ENCODE measurements around the gene ZNFX1.

The ZNFX1 gene

GRCh38 chr20:49282584-49283171 is 4.8 kb upstream of the ZNFX1 start:
- Histone ChIP-seq H3K27ac (ENCODE audit: low read length) (no peak overlapping the region), H3K4me2 (ENCODE audit: insufficient read depth, low read length) (peak overlapping the region; percentile 93), H3K27me3 (ENCODE audit: insufficient read depth, low read length, poor library complexity) (no peaks in the 10 kb centered on the region), H3K36me3 (ENCODE audit: insufficient read depth, low read length) (peaks cover 93% of the 10 kb centered on the region), H4K20me1 (ENCODE audit: insufficient read depth, low read length) (peaks cover 76% of the 10 kb centered on the region), H2AFZ (ENCODE audit: low read depth, low read length) (no peak overlapping the region), H3K9me3 (ENCODE audit: insufficient read depth, low read length, severe bottlenecking) (peaks cover 68% of the 10 kb centered on the region), H3K79me2 (ENCODE audit: insufficient read depth, low read length) (peaks cover 94% of the 10 kb centered on the region), H3K4me3 (ENCODE audit: low read depth in 1 of 2, low read length in 2 of 2) (peak overlapping the region in 1 of 2 experiments; percentile 81; a peak in 2 of 4 replicates), H3K9ac (ENCODE audit: low read depth, low read length) (no peak overlapping the region), H3K4me1 (ENCODE audit: insufficient read depth, low read length) (peaks cover 74% of the 10 kb centered on the region)
- ATAC-seq (ENCODE audit: insufficient read depth, low read depth) (no peak), DNase-seq (no peak)
- TF ChIP-seq CTCF (IDR thresholded peaks at IDR 0.05; ENCODE audit: borderline replicate concordance, extremely low read depth, low read length, poor library complexity, severe bottlenecking): peak; percentile 12
- no peak for TF ChIP-seq EZH2 (IDR thresholded peaks at IDR 0.05; ENCODE audit: borderline replicate concordance, low read depth, low read length, severe bottlenecking)

GRCh38 chr20:49281913-49282467 is 4.1 kb upstream of the ZNFX1 start:
- H3K9ac ChIP-seq (ENCODE audit: low read depth, low read length): no peak overlapping the region
- peaks cover 70% of the 10 kb centered on the region for H4K20me1 ChIP-seq (ENCODE audit: insufficient read depth, low read length)

DNA sequence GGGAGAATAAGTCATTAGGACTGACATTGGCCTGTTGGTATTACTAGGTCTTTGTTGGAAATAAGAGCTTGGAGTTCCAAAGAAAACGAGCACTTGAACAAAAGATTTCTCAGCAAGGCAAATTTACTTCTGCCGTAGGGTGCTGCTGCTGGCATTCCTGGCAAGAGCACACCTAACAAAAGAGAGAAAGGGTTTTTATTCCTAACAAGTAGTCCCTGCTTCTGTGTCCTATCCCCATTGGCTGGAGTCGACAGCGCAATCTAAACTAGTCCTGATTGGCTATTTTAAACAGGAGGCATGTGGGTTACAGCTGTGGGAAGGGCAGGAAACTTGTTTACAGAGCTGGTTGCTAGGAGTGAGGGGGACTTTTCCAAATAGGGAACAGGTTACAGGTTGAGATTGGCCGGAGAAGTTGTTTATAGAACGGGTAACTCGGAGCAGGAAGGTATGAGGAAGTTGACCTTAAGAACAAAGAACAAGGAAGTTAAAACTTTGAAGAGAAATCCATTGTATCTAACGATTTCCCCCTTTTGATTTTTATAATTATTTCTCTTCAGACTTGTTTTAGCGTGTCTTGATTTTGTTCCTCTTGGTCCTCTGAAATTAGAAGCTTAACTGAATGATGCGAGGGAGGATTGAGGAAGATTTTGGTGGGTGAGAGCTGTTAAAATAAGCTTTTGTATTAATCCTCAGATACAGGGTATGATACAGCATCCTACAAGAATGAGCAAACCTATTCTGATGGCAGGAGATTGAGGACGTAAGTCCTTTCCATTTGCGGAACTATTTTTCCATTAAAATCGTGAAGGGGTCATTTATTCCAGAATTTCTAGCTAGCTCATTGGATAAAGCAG is 3.4 kb upstream of the ZNFX1 start:
- Histone ChIP-seq H3K27ac (ENCODE audit: low read length) (no peak overlapping the region), H3K4me3 (ENCODE audit: low read depth in 1 of 2, low read length in 2 of 2) (peak overlapping the region; percentile 3 to 81; a peak in 3 of 4 replicates), H3K4me2 (ENCODE audit: insufficient read depth, low read length) (peak overlapping the region; percentile 93), H3K79me2 (ENCODE audit: insufficient read depth, low read length) (peaks cover 94% of the 10 kb centered on the region), H3K36me3 (ENCODE audit: insufficient read depth, low read length) (peaks cover 83% of the 10 kb centered on the region), H2AFZ (ENCODE audit: low read depth, low read length) (no peak overlapping the region), H3K9me3 (ENCODE audit: insufficient read depth, low read length, severe bottlenecking) (peaks cover 56% of the 10 kb centered on the region), H3K27me3 (ENCODE audit: insufficient read depth, low read length, poor library complexity) (no peaks in the 10 kb centered on the region), H3K9ac (ENCODE audit: low read depth, low read length) (no peak overlapping the region), H4K20me1 (ENCODE audit: insufficient read depth, low read length) (peaks cover 63% of the 10 kb centered on the region), H3K4me1 (ENCODE audit: insufficient read depth, low read length) (peaks cover 77% of the 10 kb centered on the region)
- no peak for DNase-seq
- TF ChIP-seq CTCF (IDR thresholded peaks at IDR 0.05; ENCODE audit: borderline replicate concordance, extremely low read depth, low read length, poor library complexity, severe bottlenecking) (no peak), EZH2 (IDR thresholded peaks at IDR 0.05; ENCODE audit: borderline replicate concordance, low read depth, low read length, severe bottlenecking) (no peak)
- no peak for ATAC-seq (ENCODE audit: insufficient read depth, low read depth)

More at GRCh38 chr20:49281913-49282467, 4.1 kb upstream of the ZNFX1 start:
- DNase-seq (no peak), ATAC-seq (ENCODE audit: insufficient read depth, low read depth) (no peak)
- no peak overlapping the region for H3K27ac ChIP-seq (ENCODE audit: low read length)
- peaks cover 90% of the 10 kb centered on the region for H3K36me3 ChIP-seq (ENCODE audit: insufficient read depth, low read length)
- TF ChIP-seq EZH2 (IDR thresholded peaks at IDR 0.05; ENCODE audit: borderline replicate concordance, low read depth, low read length, severe bottlenecking) (no peak), CTCF (IDR thresholded peaks at IDR 0.05; ENCODE audit: borderline replicate concordance, extremely low read depth, low read length, poor library complexity, severe bottlenecking) (no peak)
- no peaks in the 10 kb centered on the region for H3K27me3 ChIP-seq (ENCODE audit: insufficient read depth, low read length, poor library complexity)
- no peak overlapping the region for H2AFZ ChIP-seq (ENCODE audit: low read depth, low read length)
- peaks cover 73% of the 10 kb centered on the region for H3K4me1 ChIP-seq (ENCODE audit: insufficient read depth, low read length)
- peak overlapping the region; percentile 93 for H3K4me2 ChIP-seq (ENCODE audit: insufficient read depth, low read length)
- peaks cover 63% of the 10 kb centered on the region for H3K9me3 ChIP-seq (ENCODE audit: insufficient read depth, low read length, severe bottlenecking)
- H3K79me2 ChIP-seq (ENCODE audit: insufficient read depth, low read length): peaks cover 94% of the 10 kb centered on the region
- peak overlapping the region; percentile 2 to 81; a peak in 3 of 4 replicates for H3K4me3 ChIP-seq (ENCODE audit: low read depth in 1 of 2, low read length in 2 of 2)
